H7 (cell line): Measurements from ENCODE around the gene SF3B4. TPM values are rescaled to one million over a fixed set of nuclear protein-coding genes. Genes with fewer than 3 reads are reported as not detected.
A peak's percentile ranks its signal among the peaks of the same experiment; 100 is the strongest.
"Not testable (repeated sequence)": the region's sequence is repeated elsewhere in the genome, so short reads cannot be mapped to it uniquely, and the experiment has no call there.

ENCODE experiments used
- DNase-seq: peaks from one replicate; pipeline ENCODE4 v3.0.0; 2012
- H3K27me3 ChIP-seq: 2 replicates; pipeline ENCODE4 v1.6.0; 2011; ENCODE audit warnings: mild to moderate bottlenecking, low read length; ENCODE audit not compliant: control insufficient read depth, insufficient read depth
- H3K36me3 ChIP-seq: replicated peaks from 2 replicates; pipeline ENCODE4 v1.5.1; 2011; ENCODE audit warnings: low read length; ENCODE audit not compliant: control insufficient read depth, insufficient read depth
- H3K4me3 ChIP-seq: 2 replicates; pipeline ENCODE4 v1.5.1; 2011; ENCODE audit warnings: low read depth, mild to moderate bottlenecking, control low read depth, low read length, moderate library complexity; ENCODE audit not compliant: insufficient read depth
- total RNA-seq: library from RNA; depleted of rRNA; stranded (reverse); fragments of >200 nt; shearing (Covaris generic); gene quantifications from 2 replicates; pipeline ENCODE4 v1.2.3, GENCODE V29; 2014; rRNA removed

The SF3B4 gene, protein sequence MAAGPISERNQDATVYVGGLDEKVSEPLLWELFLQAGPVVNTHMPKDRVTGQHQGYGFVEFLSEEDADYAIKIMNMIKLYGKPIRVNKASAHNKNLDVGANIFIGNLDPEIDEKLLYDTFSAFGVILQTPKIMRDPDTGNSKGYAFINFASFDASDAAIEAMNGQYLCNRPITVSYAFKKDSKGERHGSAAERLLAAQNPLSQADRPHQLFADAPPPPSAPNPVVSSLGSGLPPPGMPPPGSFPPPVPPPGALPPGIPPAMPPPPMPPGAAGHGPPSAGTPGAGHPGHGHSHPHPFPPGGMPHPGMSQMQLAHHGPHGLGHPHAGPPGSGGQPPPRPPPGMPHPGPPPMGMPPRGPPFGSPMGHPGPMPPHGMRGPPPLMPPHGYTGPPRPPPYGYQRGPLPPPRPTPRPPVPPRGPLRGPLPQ
- 32.8 and 39.7 TPM in 2 replicates for total RNA-seq

DNA sequence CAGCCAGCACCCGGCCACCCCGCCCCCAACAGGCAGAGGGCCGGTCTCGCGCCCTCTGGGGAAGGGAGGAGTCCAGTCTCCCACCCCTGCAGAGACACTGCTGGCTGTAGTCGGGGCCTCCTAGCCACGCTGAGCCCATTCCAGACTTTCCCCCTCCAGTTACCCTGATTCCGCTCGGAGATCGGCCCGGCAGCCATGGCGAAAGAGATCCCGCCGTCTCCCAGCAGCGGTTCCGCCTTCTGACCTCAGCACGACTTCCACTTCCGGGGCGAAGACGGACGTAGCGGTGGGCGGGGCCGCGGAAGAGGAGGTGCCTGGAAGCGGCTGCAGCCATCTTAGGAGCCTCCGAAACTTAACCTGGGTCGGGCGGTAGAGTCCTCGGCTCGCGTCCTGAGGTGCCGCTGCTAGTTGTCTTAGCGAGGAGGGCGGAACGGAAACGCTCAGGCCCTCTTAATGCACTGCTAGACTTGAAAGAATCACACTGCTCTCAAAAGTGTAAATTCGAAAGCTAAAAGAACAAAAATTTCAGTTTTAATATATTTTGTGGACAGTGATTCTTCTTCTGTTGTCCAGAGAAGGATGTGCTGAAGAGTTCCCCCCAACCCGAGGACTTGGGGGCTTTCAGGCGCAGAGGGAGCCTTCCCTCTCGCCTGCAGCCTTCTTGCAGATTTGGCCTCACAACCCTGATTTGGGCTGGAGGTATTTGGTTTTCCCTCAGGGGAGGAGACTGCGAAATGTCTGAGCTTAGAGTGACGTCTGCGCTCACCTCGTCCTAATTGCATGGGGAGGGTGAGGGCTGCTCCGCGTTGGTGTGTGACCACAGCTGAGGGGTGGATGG, at the start of gene SF3B4:
SF3B4 (minus strand) TSS at position 241 of the 838 bp plus-strand sequence; CDS start at position 197, 44 bp downstream.
- Histone ChIP-seq H3K27me3 (no peaks in the 10 kb centered on the region), H3K4me3 (peak within 1 kb of the TSS; percentile 95), H3K36me3 (peaks cover 27% of the 10 kb centered on the region)
- peak; percentile 92 for DNase-seq

GRCh38 chr1:149977345-149977744, 49.7 kb upstream of the SF3B4 start:
- H3K27me3 ChIP-seq = no peaks in the 10 kb centered on the region
- DNase-seq = no peak
- peaks cover 4% of the 10 kb centered on the region for H3K36me3 ChIP-seq
- H3K4me3 ChIP-seq = no peak overlapping the region

GRCh38 chr1:149972547-149972946, 44.9 kb upstream of the SF3B4 start:
- peaks cover 7% of the 10 kb centered on the region for H3K36me3 ChIP-seq
- no peak for DNase-seq
- H3K4me3 ChIP-seq = no peak overlapping the region
- H3K27me3 ChIP-seq = no peaks in the 10 kb centered on the region

- Histone ChIP-seq H3K36me3 (peaks cover 14% of the 10 kb centered on the region), H3K27me3 (no peaks in the 10 kb centered on the region), H3K4me3 (no peak overlapping the region)
- DNase-seq = no peak
These were observed 40.0 kb upstream of the SF3B4 start for GRCh38 chr1:149967646-149968045.

- H3K27me3 ChIP-seq = no peaks in the 10 kb centered on the region
- H3K4me3 ChIP-seq = no peak overlapping the region
- peaks cover 14% of the 10 kb centered on the region for H3K36me3 ChIP-seq
- no peak for DNase-seq
These were observed 39.4 kb upstream of the SF3B4 start for GRCh38 chr1:149967041-149967440.

DNA sequence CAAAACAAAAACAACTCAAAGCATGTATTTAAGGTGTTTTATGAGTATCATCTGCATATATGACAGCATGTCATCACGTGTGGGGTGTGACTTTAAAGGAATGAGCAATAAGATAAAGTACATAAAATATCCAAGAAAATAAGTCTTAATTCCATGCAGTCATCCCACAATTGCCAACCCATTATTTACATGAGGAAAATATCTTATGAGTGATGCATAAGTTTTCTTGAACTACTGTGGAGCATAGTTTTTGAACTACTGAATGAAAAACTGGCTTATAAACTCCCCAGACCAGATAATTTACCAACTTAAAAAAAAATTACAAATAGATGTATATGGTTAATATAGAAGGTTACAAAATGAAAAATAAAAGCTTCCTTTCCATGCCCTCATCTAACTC, 38.8 kb upstream of the SF3B4 start:
- Histone ChIP-seq H3K36me3 (peaks cover 14% of the 10 kb centered on the region), H3K27me3 (no peaks in the 10 kb centered on the region), H3K4me3 (no peak overlapping the region)
- no peak for DNase-seq

DNA sequence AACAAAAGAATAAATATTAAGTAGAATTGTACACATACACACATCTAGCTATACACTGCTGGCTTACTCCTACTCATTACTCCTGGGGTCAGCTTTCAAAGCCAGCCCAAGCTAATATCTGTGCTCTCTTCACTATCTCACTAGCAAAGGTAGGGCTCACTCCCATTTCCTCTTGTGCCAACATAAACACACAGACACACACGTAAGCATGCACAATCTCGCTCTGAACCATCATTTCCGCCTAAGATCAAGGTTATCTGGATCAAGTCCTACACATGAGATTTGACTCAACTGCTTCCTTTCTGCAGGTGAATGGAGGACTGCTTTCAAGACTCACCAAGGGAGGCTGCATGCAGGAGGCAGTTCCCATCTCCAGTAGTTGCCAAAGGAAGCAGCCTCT, 37.8 kb upstream of the SF3B4 start:
- no peak for DNase-seq
- Histone ChIP-seq H3K4me3 (no peak overlapping the region), H3K36me3 (peaks cover 11% of the 10 kb centered on the region), H3K27me3 (no peaks in the 10 kb centered on the region)

- no peak for DNase-seq
- Histone ChIP-seq H3K36me3 (peaks cover 17% of the 10 kb centered on the region), H3K4me3 (no peak overlapping the region), H3K27me3 (no peaks in the 10 kb centered on the region)
These were observed 35.8 kb upstream of the SF3B4 start for GRCh38 chr1:149963358-149963757.

GRCh38 chr1:149962736-149963135, 35.1 kb upstream of the SF3B4 start:
- Histone ChIP-seq H3K4me3 (no peak overlapping the region), H3K36me3 (peaks cover 21% of the 10 kb centered on the region), H3K27me3 (no peaks in the 10 kb centered on the region)
- no peak for DNase-seq

DNA sequence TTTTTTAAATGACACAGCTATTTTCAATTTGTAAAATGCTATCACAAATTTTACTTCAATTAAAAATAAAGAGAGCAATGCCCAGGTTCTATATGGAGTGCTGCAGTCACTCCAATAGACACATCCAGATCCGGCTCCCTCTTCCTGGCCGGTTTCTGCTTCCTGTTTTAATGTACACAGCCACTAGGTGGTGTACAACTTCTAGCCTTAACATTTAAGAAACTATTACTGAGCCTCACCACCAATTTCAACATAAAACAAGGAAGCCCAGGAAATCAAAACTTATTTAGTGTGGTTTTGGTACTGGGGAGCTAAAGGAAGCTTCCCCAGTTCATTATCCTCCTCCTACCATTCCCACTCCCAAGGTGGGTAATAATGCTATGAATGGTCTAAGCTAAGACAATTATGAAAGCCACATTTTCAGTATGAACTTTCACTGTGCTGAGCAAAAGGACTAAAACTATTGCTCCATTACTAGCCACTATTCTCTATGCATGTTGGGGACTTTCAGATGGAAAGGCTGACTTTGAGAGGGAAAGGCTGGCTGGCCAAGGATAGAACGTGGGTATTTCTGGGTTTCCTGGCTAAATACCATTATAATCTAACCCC, 34.5 kb upstream of the SF3B4 start:
- Histone ChIP-seq H3K27me3 (no peaks in the 10 kb centered on the region), H3K4me3 (no peak overlapping the region), H3K36me3 (peaks cover 22% of the 10 kb centered on the region)
- peak; percentile 63 for DNase-seq

- peaks cover 11% of the 10 kb centered on the region for H3K36me3 ChIP-seq
- not testable (repeated sequence) for H3K4me3 ChIP-seq, DNase-seq, H3K27me3 ChIP-seq
These were observed 29.9 kb upstream of the SF3B4 start for GRCh38 chr1:149957548-149957947.

GRCh38 chr1:149949911-149950310, 22.3 kb upstream of the SF3B4 start:
- Histone ChIP-seq H3K27me3 (no peaks in the 10 kb centered on the region), H3K4me3 (no peak overlapping the region), H3K36me3 (peaks cover 23% of the 10 kb centered on the region)
- no peak for DNase-seq

GRCh38 chr1:149945206-149945605, 17.6 kb upstream of the SF3B4 start:
- no peak for DNase-seq
- no peak overlapping the region for H3K4me3 ChIP-seq
- peaks cover 26% of the 10 kb centered on the region for H3K36me3 ChIP-seq
- H3K27me3 ChIP-seq = no peaks in the 10 kb centered on the region

DNA sequence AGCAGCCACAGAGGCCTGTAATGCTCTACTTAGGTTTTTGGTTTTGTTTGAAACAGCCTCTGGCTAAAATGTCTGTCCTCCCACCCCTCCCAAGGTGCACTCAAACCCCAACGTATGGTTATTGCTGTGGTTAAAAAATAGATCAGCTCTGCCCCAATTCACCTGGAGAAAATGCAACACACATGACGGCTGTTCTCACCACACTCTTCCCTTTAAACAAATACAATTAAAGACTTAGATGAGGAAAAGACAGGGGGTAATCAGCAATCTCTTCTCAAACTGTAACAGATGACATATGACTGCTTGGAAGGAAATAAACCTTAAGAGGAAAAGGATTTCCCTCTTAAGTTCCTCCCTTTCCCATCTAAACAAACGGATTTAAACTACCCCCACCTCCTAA, 15.3 kb upstream of the SF3B4 start:
- no peaks in the 10 kb centered on the region for H3K27me3 ChIP-seq
- no peak overlapping the region for H3K4me3 ChIP-seq
- H3K36me3 ChIP-seq = peaks cover 17% of the 10 kb centered on the region
- DNase-seq = no peak
